ENCODE measurements around the gene FOXJ1.
A peak's percentile ranks its signal among the peaks of the same experiment; 100 is the strongest.

Gene FOXJ1

GRCh38 chr17:76103274-76104139 is 37.5 kb downstream of the FOXJ1 start, which contains the start of gene EXOC7:
Gene EXOC7, minus strand, starts transcription at chr17:76103787. Its CDS starts 95 bp downstream, at chr17:76103692.
- peak within 1 kb of the TSS; percentile 93 for H3K4me3 ChIP-seq (ENCODE audit: low read depth, low read length)
- peak; percentile 93 for DNase-seq (ENCODE audit: low read depth)
- TF ChIP-seq CTCF (conservative IDR thresholded peaks at IDR 0.05; ENCODE audit: low read depth, low read length), result peak; percentile 30

GRCh38 chr17:76102944-76103273 is 38.1 kb downstream of the FOXJ1 start:
- peak overlapping the region; percentile 93 for H3K4me3 ChIP-seq (ENCODE audit: low read depth, low read length)
- no peak for DNase-seq (ENCODE audit: low read depth)
- TF ChIP-seq CTCF (conservative IDR thresholded peaks at IDR 0.05; ENCODE audit: low read depth, low read length), result no peak

GRCh38 chr17:76097716-76098295 is 43.2 kb downstream of the FOXJ1 start:
- H3K4me3 ChIP-seq (ENCODE audit: low read depth, low read length), result no peak overlapping the region
- no peak for DNase-seq (ENCODE audit: low read depth)
- no peak for TF ChIP-seq CTCF (conservative IDR thresholded peaks at IDR 0.05; ENCODE audit: low read depth, low read length)

GRCh38 chr17:76095943-76096342 is 45.1 kb downstream of the FOXJ1 start:
- TF ChIP-seq CTCF (conservative IDR thresholded peaks at IDR 0.05; ENCODE audit: low read depth, low read length), result no peak

GRCh38 chr17:76094046-76094445 is 47.0 kb downstream of the FOXJ1 start:
- TF ChIP-seq CTCF (conservative IDR thresholded peaks at IDR 0.05; ENCODE audit: low read depth, low read length), result no peak
- H3K4me3 ChIP-seq (ENCODE audit: low read depth, low read length), result no peak overlapping the region
- no peak for DNase-seq (ENCODE audit: low read depth)

More at GRCh38 chr17:76095943-76096342, 45.1 kb downstream of the FOXJ1 start:
- H3K4me3 ChIP-seq (ENCODE audit: low read depth, low read length), result no peak overlapping the region
- DNase-seq (ENCODE audit: low read depth), result no peak

GRCh38 chr17:76092526-76093413 is 48.3 kb downstream of the FOXJ1 start:
- no peak for DNase-seq (ENCODE audit: low read depth)
- TF ChIP-seq CTCF (conservative IDR thresholded peaks at IDR 0.05; ENCODE audit: low read depth, low read length), result no peak
- H3K4me3 ChIP-seq (ENCODE audit: low read depth, low read length), result no peak overlapping the region

Measured in choroid plexus epithelial cell (primary cell).